DMS53 treated with DMSO at 0.1 percent for 48 hours (cell line): ENCODE results near the gene IQCE.
"Not testable (repeated sequence)": the region's sequence is repeated elsewhere in the genome, so short reads cannot be mapped to it uniquely, and the experiment has no call there.

Source experiments
- DNase-seq: peaks from one replicate; lab custom pipeline; 2025; ENCODE audit not compliant: unreplicated experiment; lab: John Stamatoyannopoulos, UW

The IQCE gene

DNA sequence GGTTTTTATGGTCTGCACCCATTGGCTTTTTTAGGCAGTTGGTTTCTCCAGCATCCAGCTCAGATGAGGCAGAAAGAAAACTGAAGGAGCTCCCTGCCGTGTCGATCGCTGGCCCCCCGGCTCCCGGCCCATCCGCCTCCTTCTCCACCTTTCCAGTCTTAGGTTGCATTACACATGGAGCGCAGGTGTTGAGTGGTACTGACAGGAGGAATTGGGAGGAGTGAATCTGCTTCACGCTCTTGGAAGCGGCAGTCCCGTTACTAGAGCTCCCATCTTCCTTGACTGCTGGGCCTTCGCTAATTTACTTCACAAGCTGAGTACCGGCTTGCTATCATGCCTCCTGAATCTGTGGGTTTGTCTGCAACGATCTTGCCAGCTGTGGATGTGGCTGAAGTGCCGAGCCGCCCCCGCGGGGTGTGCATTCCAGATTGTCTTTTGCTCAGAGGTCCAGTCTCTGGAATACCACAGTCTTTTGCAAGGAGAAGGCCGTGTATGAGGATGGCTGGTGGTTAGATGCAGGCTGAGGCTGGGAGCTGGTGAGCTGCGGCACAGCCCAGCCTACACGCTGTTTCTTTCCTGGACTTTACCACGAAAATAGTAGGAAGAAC lies 17.1 kb downstream of the IQCE start:
- DNase-seq: no peak

DNA sequence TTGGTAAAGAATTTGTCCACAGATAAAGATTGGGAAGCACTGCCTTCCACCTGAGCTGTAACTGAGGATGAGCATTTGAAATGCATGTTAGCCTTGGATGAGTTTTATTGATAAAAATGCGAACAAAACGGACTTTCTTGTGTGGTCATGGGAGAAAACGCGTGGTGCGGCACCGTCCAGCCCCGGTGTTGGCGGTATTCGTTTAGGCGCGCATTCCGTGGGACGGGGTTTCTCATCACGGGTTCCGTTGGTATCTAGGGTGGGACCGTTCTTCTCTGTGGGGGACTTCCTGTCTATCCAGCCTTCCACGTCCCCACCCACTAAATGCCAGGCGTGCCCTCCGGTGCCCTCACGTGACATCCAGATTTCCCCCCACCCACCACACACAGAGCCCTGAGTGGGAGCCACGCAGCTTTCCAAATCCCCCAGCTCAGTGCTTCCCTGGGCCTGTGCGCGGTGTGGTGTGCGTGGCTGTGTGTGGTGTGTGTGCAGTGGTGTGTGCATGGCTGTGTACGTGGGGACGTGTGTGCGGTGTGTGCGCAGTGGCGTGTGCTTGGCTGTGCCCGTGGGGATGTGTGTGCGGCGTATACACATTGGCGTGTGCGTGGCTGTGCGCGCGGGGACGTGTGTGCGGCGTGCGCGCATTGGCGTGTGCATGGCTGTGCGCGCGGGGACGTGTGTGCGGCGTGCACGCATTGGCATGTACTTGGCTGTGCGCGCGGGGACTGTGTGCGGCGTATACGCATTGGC lies 18.1 kb downstream of the IQCE start:
- DNase-seq: no peak

DNA sequence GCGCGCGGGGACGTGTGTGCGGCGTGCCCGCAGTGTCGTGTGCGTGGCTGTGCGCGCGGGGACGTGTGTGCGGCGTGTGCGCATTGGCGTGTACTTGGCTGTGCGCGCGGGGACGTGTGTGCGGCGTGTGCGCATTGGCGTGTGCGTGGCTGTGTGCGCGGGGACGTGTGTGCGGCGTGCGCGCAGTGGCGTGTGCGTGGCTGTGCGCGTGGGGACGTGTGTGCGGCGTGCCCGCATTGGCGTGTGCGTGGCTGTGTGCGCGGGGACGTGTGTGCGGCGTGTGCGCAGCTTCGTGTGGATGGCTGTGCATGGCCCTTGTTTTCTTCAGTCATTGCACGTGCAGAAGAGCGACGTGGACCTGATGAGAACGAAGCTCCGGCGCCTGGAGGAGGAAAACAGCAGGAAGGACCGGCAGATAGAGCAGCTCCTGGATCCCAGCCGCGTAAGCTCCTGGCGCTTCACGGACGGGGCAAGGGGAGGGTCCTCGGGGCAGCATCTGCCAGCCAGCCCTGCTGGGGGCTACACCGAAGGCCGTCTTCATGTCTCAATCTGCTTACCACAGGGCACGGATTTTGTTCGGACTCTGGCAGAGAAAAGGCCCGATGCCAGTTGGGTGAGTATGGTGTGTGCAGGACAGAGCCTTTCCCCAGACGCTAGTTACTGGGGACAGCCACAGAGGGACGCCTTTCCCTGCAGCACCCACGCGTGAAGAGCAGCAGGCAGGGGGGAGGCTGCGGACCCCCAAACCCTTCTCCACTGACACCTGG lies 19.3 kb downstream of the IQCE start:
- no peak for DNase-seq

DNA sequence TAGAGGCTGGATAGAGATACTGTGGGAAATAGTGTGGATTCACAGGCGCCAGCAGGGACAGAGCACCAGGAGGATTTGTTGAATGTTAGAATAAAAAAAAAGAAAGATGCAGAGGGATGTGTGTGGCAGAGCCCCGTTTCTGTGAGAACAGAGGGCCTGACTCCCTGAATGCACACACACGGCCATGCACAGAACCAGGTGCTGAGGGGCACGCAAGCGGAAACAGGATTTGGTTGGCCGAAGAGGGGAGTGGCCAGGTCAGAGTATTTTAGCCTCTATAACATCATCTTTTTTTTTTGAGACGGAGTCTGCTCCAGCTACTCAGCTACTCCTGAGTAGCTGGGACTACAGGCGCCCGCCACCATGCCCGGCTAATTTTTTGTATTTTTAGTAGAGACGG lies 21.9 kb downstream of the IQCE start:
- no peak for DNase-seq

DNA sequence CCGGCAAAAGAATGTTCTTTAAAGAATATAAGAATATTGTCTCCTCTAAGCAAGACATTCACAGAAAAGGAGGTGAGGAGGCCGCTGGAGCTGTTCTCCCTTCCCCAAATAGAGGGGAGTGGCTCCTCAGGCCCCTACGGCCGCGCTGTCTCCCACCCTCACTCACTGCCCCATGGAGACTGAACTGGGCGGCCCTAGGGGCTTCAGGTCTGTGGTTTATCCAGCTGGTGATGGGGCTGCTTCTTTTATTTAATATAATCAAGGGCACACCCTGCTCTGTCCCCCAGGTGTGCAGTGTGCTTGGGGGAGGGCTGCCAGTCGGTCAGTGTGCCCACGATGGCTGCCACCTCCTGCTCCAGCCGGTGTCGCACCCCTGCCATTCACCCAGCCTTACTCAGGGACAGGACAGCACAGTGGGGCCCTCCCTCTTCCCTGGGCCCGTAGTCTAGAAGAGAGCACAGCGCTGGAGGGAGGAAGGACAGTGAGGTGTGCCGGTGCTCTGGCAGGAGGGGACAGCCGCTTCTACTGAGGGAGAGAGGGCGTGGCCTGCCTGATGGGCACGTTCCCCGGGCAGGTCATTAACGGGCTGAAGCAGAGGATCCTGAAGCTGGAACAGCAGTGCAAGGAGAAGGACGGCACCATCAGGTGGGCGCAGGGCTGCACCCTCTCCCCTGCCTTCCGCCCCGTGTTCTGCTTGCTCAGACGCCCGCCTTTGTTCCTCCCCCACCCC lies 23.4 kb downstream of the IQCE start:
- no peak for DNase-seq

DNA sequence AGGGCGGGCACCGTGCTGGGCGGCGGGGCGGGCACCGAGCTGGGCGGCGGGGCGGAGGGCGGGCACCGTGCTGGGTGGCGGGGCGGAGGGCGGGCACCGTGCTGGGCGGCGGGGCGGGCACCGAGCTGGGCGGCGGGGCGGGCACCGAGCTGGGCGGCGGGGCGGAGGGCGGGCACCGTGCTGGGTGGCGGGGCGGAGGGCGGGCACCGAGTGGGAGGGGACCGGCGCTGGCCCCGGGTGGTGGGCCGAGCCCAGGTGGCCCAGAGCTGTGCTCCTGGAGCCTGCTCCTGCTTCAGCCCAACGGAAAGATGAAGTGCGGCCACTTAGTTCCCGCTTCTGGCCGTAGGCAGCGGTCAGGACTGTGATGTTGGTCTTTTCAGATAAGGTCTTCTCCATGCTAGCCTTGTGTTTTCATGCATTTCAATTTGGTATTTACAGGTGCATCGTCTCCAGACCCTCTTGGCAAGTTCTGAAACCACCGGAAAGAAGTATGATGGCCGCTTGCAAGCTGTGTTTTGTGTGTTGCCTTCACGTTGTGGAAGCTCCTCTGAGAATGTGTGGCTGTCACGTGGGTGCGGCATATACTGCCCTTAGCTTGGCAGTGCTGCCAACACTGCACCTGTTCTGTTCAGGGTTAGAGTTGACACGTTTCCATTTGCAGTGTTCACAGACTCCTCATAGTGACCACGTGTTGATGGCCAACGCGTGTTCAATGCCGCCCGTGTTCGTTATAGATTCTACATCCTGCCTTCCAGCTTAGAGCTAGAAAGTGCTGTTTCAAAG lies 25.2 kb downstream of the IQCE start:
- DNase-seq: no peak

DNA sequence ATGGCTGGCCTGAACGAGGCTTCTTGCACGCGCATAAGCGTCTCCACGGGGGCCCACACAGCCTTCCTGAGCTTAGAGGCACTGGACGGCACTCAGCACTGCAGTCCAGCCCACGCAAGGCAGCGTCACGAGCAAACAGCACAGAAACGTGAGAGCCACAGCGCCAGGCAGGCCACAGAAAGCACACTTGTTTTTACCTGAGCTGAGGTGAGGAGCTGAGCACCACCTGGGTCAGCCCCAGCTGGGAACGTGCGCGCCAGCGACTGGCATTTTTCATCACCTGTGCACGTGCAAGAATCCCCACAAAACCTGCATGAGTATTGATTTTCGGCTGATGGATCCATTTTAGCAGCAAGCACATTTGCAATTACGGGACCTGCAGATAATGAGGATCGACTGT lies 26.7 kb downstream of the IQCE start:
- no peak for DNase-seq

DNA sequence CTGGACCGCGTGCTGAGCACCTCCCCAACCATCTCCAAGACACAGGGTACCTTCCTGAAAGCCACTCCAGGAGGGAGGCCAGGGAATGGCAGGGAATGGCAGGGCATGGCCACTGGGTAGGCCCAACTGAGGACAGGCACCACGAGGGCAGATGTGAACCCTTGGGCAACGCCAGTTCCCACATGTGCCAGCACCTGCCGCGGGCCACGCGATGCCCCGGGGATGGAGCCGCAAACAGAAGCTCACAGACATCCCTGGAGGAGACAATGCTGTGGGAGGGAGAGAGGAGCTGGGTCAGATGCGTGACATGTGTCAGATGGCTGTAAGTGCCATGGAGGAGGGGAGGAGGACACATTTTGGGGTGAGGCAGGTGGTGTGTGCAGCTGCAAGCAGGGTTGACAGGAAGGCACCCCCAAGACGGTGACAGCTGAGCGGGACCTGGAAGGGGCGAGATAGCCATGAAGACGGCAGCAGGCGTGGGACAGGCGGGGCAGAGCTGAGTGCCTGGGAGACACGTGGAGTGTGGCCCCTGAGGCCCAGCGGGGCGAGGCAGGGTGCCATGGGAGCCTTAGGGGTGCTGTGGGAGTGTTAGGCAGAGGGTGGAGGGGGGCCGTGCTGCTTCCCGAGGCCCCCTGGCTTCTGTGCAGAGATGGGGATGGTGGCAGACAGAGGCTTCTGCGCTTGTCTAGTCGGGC lies 27.7 kb downstream of the IQCE start:
- DNase-seq: no peak

DNA sequence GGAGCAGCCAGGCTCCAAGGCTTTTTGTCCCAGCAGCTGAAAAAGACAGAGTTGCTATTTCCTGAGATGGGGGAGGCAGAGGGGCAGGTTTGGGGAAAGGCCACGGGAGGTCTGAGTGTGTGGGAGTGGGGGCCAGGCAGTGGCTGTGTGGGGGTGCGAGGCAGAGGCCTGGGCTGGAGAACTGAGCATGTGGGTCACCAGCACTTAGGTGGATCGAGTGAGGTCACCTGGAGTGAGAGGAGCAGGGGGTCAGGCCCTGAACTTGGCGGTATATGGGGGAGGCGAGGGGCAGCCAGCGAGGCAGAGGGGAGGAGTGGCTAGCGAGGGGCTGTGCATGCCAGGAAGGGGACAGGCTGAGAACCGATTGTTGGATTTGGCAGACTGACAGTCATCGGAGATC lies 28.4 kb downstream of the IQCE start:
- no peak for DNase-seq

DNA sequence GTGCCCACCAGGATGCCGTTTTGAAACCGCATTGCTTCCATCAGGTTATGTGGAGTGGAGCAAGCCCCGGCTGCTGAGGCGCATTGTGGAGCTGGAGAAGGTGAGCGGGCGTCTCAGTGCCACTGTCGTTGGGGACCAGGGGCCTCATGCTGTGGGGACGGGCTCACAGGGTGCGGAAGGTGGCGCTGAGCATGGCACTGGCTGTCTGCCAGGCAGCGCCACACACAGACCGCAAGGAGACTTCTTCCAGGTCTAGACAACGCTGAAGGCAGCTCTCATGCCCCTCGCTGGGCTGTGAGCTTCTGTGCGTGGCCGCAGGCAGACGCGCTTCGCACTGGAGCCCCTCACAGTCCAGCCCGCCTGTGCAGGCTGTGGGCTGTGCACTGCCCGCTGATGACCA lies 29.0 kb downstream of the IQCE start:
- DNase-seq: no peak

DNA sequence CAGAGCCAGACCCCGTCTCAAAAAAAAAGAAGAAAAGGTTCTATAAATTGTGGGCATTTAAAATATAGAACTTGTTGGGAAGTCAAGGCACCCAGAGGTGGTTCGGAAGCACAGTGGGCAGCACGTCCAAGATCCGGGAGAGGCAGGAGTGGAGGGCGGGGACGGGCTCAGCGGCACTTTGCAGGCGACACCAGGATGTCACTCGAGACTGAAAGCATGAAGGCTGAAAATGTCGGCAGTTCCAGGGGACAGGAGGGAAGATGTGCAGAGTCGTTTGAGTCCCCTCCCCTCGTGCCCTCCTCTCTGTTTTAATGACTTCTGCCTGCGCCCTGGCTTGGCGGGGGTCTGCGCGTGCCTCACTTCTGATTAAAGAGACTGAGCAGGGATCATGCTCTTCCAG lies 30.6 kb downstream of the IQCE start:
- DNase-seq: no peak

DNA sequence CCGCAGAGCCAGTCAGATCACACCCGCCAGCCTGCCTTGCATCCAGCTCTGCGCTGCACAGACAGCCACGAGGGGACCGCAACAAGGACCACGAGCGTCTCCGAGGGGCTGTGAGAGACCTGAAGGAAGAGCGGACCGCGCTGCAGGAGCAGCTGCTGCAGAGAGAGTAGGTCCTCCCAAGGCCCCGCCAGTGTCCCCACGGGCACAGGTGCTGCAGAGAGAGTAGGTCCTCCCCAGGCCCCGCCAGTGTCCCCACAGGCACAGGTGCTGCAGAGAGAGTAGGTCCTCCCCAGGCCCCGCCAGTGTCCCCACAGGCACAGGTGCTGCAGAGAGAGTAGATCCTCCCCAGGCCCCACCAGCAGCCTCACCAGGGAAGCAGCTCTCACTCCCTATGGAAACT lies 31.2 kb downstream of the IQCE start:
- not testable (repeated sequence) for DNase-seq

DNA sequence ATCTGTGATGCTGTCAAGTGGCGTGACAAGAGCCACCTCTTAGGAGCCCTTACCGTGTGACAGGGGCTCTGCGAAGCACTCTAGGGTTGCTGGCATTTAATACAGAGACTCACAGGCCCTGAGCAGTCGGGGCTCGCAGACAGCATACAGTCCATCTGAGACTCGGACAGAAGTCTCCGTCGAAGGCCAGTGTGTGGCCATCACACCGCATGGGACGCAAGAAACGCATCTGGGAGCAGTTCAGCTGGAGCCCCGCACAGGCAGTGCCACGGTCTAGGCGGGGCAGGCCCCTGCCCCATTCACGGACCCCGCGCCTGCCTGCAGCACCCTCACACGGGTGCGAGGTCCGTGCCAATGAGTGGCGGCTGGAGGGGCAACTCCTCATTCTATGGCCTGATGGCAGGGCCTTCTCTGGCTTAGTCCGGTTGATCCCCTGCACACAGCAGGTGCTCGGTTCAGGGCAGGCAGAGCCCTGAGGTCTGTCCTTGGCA lies 33.6 kb downstream of the IQCE start:
- no peak for DNase-seq

DNA sequence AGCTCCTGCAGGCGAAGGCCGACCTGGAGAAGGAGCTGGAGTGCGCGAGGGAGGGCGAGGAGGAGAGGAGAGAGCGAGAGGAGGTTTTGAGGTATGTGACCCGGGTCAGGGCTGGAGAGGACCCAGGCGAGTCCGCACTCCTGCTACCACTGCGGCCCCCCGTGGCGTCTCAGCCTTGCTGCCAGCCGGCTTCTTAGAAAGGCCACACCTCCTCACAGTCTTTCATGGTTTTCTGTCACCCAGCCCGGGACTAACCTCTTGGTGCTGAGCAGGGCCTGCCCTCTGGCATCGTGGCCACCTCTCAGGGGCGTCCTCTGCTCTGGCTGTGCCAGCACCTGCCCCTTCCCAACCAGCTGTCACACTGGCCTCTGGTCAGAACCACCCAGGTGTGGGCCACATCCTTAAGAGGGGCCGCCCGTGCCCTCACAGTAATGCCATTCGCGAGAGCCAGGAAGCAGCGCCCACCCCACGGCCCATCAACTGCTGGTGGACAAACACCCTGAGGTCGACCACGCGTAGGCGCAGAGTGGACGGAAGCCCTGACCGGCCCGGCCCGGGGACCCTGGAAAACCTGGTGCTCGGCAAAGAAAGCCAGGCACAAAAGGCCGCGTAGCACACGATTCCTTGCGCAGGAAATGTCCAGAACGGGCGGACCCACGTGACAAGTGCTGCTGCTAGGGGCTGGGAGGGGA lies 34.4 kb downstream of the IQCE start:
- no peak for DNase-seq

DNA sequence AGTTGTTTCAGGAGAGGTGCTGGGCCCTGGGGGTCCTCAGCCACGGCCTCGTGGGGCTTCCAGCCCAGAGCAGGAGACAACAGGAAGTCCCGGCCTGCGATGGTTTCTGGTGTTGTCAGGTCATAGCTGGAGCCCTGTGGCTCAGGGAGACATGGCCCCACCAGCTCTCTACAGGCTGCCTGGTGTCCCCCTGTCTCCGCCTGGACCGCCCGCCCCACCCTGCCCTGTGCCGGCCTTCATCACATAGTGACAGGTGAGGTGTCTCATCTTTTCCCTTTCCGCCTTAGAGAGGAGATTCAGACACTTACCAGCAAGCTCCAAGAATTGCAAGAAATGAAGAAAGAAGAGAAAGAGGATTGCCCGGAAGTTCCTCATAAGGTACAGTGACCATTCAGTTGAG lies 35.8 kb downstream of the IQCE start:
- DNase-seq: no peak

DNA sequence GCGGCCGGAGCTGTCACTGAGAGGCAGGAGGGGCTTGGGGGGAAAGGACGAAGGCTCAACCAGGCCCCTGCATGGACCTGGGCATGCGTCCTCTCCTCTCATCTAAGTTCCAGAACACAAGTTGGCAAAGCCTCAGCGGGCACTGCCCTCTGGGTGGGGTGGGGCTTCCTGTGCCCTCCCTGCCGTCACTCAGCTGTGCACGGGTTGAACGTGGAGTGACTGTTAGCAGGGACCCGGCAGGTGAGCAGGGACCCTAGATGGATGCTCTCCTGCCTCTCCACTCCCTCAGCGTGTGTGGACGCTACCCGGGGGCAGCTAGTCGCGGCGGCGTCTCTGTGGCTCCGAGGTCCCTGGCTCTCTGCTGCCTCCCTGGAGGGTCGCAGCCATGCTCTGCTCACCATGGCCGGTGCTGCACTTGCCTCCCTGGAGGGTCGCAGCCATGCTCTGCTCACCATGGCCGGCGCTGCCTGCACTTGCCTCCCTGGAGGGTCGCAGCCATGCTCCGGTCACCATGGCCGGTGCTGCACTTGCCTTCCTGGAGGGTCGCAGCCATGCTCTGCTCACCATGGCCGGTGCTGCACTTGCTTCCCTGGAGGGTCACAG lies 36.6 kb downstream of the IQCE start:
- DNase-seq: no peak

DNA sequence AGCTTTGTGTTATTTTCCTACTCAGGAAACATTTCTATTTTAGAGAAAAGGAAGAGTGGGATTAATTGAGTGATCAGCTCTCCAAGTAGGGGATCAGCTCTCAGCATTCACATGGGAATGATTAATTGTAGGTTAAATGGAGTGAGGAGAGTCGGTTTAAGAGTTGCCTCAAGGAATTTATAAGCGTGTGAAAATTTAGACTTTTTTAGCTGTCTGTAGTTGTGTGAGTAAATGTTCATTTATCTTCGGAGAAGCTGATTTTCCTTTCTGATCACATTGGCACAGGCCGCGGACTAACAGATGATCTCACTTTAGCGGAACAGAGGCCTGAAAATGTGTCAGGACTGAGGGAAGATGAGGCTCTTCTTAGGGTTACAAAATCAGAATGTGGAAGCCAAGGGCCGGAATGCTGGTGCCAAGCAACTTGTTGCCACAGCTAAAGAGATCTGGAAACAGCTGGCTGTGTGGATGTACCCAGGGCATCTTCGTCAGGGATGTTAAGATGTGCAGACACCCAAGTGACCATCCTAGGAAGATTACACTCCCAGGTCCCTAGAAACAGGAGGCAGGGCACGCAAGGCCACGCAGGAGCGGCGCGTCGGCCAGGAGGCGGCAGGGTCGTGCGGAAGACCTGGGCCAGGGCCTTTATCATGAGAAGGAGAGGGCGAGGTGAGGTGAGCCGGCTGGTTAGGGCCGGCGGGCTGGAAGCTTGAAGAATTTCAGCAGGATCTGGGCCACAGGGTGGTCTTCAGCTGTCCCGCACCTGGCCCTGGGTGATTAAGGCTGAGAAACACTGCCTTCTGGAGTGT lies 37.9 kb downstream of the IQCE start:
- DNase-seq: no peak

DNA sequence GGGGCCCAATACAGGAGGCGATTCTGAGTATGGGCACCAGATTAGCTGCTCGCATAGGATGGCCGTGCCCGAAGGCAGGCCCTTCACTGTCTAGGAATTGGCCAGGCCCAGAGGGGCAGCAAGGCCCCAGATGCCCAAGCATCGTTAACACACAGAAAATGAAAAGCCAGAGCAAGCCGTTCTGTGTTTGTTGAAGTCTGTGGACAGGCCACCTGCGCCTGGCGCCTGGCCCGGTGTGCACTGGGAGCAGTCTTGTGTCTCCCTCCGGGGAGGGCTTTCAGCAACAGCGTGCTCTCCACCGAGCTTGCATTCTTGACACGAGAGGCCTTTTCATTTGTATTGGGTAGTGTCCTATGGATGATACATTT lies 38.5 kb downstream of the IQCE start:
- DNase-seq: no peak
